BLaER1 treated with 17β-estradiol and CSF1 and Interleukin-3, amounts not matched to agents 10 nM and 100 nM (cell line): Measurements from ENCODE around the gene PAX3.

Experiments
- H3K27ac ChIP-seq, 11 experiments: shearing (Covaris generic); formaldehyde crosslinking; 2 replicates each; pipeline ENCODE4 v1.8.1; 2022
- H3K27me3 ChIP-seq, 11 experiments: shearing (Covaris generic); formaldehyde crosslinking; 2 replicates each; pipeline ENCODE4 v1.8.1; 2022
- H3K36me3 ChIP-seq, 11 experiments: shearing (Covaris generic); formaldehyde crosslinking; 2 replicates each; pipeline ENCODE4 v1.8.1; 2022
- H3K4me1 ChIP-seq, 10 experiments: shearing (Covaris generic); formaldehyde crosslinking; 2 replicates each; pipeline ENCODE4 v1.8.1; 2022
- H3K4me2 ChIP-seq, 11 experiments: shearing (Covaris generic); formaldehyde crosslinking; 2 replicates each; pipeline ENCODE4 v1.8.1; 2022
- H3K4me3 ChIP-seq, 10 experiments: shearing (Covaris generic); formaldehyde crosslinking; 2 replicates each; pipeline ENCODE4 v1.8.1; 2022
- H3K9ac ChIP-seq, 11 experiments: shearing (Covaris generic); formaldehyde crosslinking; 2 replicates each; pipeline ENCODE4 v1.8.1; 2022
- H3K9me3 ChIP-seq, 11 experiments: shearing (Covaris generic); formaldehyde crosslinking; replicated peaks in 1 of 11; 2 replicates each; pipeline ENCODE4 v1.8.1; 2022
- H4K20me1 ChIP-seq, 11 experiments: shearing (Covaris generic); formaldehyde crosslinking; 2 replicates each; pipeline ENCODE4 v1.8.1; 2022
- Cebpa-rat ChIP-seq, 11 experiments: shearing (Covaris generic); IDR thresholded peaks; 2 replicates each; pipeline ENCODE4 v1.8.1; 2022

PAX3 gene

DNA sequence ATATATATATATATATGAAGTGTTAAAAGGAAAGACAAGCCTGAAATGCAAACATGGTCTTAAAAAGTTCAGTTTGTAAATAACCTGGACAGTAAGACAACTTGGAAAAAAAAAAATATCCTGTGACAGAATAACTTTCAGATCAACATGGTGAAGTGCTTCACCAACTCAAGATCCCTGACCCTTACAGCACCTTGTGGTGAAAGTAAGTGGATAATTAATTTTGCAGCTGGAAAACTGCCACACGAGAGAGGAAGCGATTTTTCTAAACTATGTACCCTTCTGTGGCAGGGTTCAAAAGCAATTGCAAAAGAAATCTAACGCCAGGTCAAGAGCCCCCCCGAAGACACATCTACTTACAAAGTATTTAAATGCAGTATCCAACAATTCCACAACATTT is 95.8 kb downstream of the PAX3 start:
- Histone ChIP-seq H3K27ac (no peak overlapping the region), H3K36me3 (no peaks in the 10 kb centered on the region), H3K4me3 (no peak overlapping the region), H3K9me3 (no peaks in the 10 kb centered on the region), H3K9ac (no peak overlapping the region), H3K27me3 (no peaks in the 10 kb centered on the region), H3K4me2 (no peak overlapping the region), H3K4me1 (peaks cover 0 to 7% (median 0%) of the 10 kb centered on the region in 10 experiments; a peak in 2 of 20 replicates), H4K20me1 (no peaks in the 10 kb centered on the region)
- no peak for TF ChIP-seq Cebpa-rat (IDR thresholded peaks at IDR 0.05)

DNA sequence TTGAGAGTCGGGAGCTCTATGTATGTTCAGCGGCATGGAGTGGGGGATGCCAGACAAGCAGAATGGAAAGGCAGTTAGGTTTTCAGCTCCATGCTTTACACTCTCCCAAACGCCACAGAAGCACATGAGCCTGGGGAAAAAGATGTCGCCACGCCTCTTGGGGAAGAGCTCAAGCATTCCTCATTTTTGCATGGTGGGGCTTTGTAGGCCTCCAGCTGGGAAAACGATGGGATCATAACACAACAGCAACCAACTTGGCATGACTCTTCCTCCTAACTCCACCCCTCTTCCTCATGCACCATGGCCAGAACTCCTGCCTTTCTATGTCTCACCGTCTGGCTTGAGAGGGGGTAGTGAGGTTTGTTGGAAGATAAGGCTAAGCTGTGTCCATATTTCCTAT is 102.6 kb downstream of the PAX3 start:
- H4K20me1 ChIP-seq = no peaks in the 10 kb centered on the region
- no peaks in the 10 kb centered on the region for H3K36me3 ChIP-seq
- no peak for TF ChIP-seq Cebpa-rat (IDR thresholded peaks at IDR 0.05)
- H3K27me3 ChIP-seq = no peaks in the 10 kb centered on the region
- no peak overlapping the region for H3K4me2 ChIP-seq
- peaks cover 0 to 4% (median 0%) of the 10 kb centered on the region in 11 experiments; a peak in 2 of 22 replicates for H3K9me3 ChIP-seq
- H3K4me3 ChIP-seq = no peak overlapping the region
- H3K9ac ChIP-seq = no peak overlapping the region
- no peak overlapping the region for H3K27ac ChIP-seq
- H3K4me1 ChIP-seq = peaks cover 0 to 22% (median 19%) of the 10 kb centered on the region in 10 experiments; a peak in 17 of 20 replicates

DNA sequence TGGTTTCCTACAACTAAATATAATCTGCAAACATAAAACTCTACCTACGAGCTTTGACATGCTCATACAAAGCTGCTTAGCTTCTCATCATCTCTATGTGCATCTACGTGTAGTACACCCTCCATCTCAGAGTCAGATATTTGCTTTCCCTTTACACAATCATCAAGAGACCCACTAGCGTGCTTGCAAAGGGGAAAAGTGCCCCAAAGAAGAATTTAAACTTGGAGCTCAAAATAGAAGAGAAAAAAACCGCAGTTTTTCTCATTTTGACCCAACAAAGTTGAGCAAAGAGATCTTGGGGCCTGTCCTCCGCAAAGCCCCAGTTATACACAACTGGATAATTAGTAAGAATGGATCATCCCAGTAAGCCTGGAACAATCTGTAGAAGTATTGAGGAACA is 104.1 kb downstream of the PAX3 start:
- Histone ChIP-seq H3K4me3 (no peak overlapping the region), H3K36me3 (no peaks in the 10 kb centered on the region), H3K27ac (no peak overlapping the region), H3K4me1 (peaks cover 0 to 22% (median 18%) of the 10 kb centered on the region in 10 experiments; a peak in 17 of 20 replicates), H3K4me2 (peak overlapping the region in 8 of 11 experiments; percentile 33 to 62 (median 50); a peak in 11 of 22 replicates), H4K20me1 (no peaks in the 10 kb centered on the region), H3K9me3 (peaks cover 0 to 4% (median 0%) of the 10 kb centered on the region in 11 experiments; a peak in 2 of 22 replicates), H3K27me3 (no peaks in the 10 kb centered on the region), H3K9ac (no peak overlapping the region)
- TF ChIP-seq Cebpa-rat (IDR thresholded peaks at IDR 0.05) = no peak

DNA sequence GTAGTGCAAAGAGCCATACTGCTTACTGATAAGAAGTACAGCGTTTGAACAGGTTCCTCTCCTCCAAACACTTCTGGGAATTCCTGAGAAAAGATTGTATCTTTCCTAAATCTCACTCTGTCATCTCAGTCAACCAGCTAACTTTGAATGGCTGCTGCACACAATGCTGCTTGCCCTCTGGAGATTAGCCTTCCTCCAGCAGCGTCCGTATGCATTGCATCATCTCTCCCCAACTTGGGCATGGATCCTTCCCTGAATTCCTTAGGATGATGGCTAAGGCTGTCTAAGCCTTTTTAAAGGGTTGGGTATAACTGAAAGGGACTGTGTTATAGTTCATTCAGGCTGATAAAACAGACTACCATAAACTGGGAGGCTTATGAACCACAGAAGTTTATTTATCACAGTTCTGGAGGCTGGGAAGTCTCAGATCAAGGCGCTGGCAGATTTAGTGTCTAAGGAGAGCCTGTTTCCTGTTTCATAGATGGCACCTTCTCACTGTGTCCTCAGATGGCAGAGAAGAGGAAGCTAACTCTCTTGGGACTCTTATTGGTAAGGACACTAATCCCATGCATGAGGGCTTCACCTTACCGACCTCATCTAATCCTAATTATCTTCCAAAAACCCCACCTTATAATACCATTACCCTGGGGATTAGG is 105.3 kb downstream of the PAX3 start:
- Histone ChIP-seq H3K27ac (no peak overlapping the region), H3K9ac (no peak overlapping the region), H3K9me3 (peaks cover 0 to 4% (median 0%) of the 10 kb centered on the region in 11 experiments; a peak in 2 of 22 replicates)

DNA sequence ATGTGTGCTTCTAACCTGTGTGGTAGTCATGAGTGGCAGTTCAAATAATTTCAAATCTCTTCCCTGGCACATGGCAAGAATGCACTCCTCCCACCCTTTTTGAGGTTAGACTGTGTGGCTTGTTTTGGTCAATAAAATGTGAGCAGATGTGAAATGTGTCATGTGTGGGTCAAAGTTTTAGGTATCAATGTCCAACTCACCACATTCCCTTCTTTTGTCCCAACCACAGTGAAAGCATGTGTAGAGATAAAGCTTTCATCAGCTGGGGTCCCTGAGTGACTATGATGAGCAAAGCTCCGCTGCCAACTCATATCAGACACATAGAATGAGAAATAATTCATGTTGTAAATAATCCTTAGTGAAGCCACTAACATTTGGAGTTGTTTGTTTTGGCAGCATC is 118.2 kb downstream of the PAX3 start:
- no peak overlapping the region for H3K4me3 ChIP-seq
- H3K27ac ChIP-seq = no peak overlapping the region
- H3K27me3 ChIP-seq = no peaks in the 10 kb centered on the region
- H3K9me3 ChIP-seq = no peaks in the 10 kb centered on the region
- no peak overlapping the region for H3K9ac ChIP-seq
- no peaks in the 10 kb centered on the region for H3K4me1 ChIP-seq
- no peak overlapping the region for H3K4me2 ChIP-seq
- no peaks in the 10 kb centered on the region for H3K36me3 ChIP-seq
- TF ChIP-seq Cebpa-rat (IDR thresholded peaks at IDR 0.05) = no peak
- no peaks in the 10 kb centered on the region for H4K20me1 ChIP-seq

More for the DNA sequence above, 105.3 kb downstream of the PAX3 start:
- H3K4me3 ChIP-seq = no peak overlapping the region
- H4K20me1 ChIP-seq = no peaks in the 10 kb centered on the region
- peaks cover 0 to 30% (median 21%) of the 10 kb centered on the region in 10 experiments; a peak in 17 of 20 replicates for H3K4me1 ChIP-seq
- H3K36me3 ChIP-seq = no peaks in the 10 kb centered on the region
- TF ChIP-seq Cebpa-rat (IDR thresholded peaks at IDR 0.05) = no peak
- peak overlapping the region in 9 of 11 experiments; percentile 5 to 62 (median 51); a peak in 16 of 22 replicates for H3K4me2 ChIP-seq
- H3K27me3 ChIP-seq = no peaks in the 10 kb centered on the region

DNA sequence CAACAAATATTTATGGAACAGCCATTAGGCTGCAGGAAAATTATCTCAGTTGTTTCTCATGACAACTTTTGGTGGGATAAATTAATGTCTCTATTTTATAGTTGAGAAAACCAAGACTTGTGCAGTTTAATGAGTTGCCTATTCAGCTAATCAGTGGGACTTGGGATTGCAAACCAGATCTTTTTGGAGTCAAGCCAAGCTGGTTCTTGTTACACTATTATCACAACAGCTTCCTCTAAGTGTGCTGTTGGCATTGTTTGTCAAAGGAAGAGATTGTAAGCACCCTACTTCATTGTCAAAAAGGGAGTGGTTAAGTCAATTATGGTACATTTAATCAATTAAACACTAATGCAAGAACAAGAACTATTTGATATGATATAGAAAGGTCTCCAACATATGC is 119.2 kb downstream of the PAX3 start:
- no peaks in the 10 kb centered on the region for H3K36me3 ChIP-seq
- H3K9ac ChIP-seq = no peak overlapping the region
- no peaks in the 10 kb centered on the region for H3K4me1 ChIP-seq
- H3K9me3 ChIP-seq = no peaks in the 10 kb centered on the region
- H4K20me1 ChIP-seq = no peaks in the 10 kb centered on the region
- TF ChIP-seq Cebpa-rat (IDR thresholded peaks at IDR 0.05) = no peak
- no peaks in the 10 kb centered on the region for H3K27me3 ChIP-seq
- H3K4me3 ChIP-seq = no peak overlapping the region
- H3K27ac ChIP-seq = no peak overlapping the region
- no peak overlapping the region for H3K4me2 ChIP-seq

DNA sequence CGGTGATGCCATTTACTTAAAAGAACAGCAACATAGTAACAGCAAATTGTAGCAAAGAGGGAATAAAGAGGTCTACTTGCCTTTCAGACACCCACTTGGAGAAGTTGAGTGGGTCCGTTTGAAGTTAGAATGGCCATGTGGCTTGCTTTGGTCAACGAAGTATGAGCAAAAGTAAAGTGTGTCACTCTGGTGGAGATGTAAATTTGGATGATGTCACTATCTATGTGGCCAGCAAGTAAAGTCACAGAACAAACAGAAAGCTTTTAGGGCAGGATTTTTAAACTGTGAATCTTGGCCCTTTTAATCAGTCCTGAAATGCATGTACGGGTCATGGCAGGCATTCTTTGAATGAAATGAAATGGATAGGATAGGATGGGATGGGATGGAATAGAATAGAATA is 120.3 kb downstream of the PAX3 start:
- Histone ChIP-seq H3K9ac (no peak overlapping the region), H3K4me1 (no peaks in the 10 kb centered on the region), H4K20me1 (no peaks in the 10 kb centered on the region), H3K4me3 (no peak overlapping the region), H3K4me2 (no peak overlapping the region), H3K27ac (no peak overlapping the region), H3K27me3 (no peaks in the 10 kb centered on the region), H3K9me3 (no peaks in the 10 kb centered on the region), H3K36me3 (no peaks in the 10 kb centered on the region)
- no peak for TF ChIP-seq Cebpa-rat (IDR thresholded peaks at IDR 0.05)

DNA sequence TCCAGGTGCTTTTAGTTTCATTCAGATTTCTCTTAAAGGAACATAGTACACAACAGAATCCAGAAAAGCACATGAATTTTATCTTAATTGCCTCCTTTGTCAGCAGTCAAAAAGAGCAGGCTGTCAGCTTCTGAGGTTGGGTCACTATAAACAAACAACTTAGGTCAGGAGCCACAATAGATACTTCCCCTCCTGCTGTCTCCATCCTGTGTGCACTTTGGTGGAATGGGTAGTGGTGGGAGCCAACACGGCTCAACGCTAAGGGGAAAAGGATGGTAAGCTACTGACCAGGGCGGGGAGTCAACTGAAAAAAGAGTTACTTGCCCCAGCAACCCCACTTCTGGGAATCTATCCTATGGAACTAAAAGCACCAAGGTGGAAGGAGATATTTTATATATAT is 121.9 kb downstream of the PAX3 start:
- H3K9ac ChIP-seq = no peak overlapping the region
- H3K36me3 ChIP-seq = no peaks in the 10 kb centered on the region
- H3K4me1 ChIP-seq = no peaks in the 10 kb centered on the region
- TF ChIP-seq Cebpa-rat (IDR thresholded peaks at IDR 0.05) = no peak
- no peaks in the 10 kb centered on the region for H4K20me1 ChIP-seq
- H3K4me2 ChIP-seq = no peak overlapping the region
- no peak overlapping the region for H3K4me3 ChIP-seq
- no peaks in the 10 kb centered on the region for H3K27me3 ChIP-seq
- H3K9me3 ChIP-seq = no peaks in the 10 kb centered on the region
- no peak overlapping the region for H3K27ac ChIP-seq

DNA sequence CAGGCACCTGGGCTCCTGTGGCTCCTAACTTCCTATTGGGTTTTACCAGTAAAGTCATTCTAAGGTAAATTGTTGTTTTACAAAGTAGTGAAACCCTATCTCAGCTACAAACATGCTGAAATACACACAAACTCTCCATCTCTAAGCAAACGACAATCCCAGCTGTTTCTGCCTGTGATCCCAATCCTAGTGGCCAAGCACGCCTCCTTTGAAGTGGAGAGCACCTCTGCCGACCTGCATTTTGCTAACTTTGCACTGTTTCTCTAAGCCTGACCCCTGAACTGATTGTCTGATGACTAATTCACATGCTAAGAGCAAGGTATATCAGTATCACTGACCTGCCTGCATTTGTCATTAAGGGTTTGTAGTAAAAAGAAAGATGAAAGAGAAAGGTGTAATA is 124.3 kb downstream of the PAX3 start:
- TF ChIP-seq Cebpa-rat (IDR thresholded peaks at IDR 0.05) = no peak
- Histone ChIP-seq H3K4me2 (no peak overlapping the region), H3K9me3 (peaks cover 0 to 16% (median 0%) of the 10 kb centered on the region in 11 experiments; a peak in 5 of 22 replicates), H3K27ac (no peak overlapping the region), H3K36me3 (no peaks in the 10 kb centered on the region), H3K9ac (no peak overlapping the region), H3K4me3 (no peak overlapping the region), H4K20me1 (no peaks in the 10 kb centered on the region), H3K27me3 (no peaks in the 10 kb centered on the region), H3K4me1 (peaks cover 0 to 2% (median 0%) of the 10 kb centered on the region in 10 experiments; a peak in 1 of 20 replicates)

DNA sequence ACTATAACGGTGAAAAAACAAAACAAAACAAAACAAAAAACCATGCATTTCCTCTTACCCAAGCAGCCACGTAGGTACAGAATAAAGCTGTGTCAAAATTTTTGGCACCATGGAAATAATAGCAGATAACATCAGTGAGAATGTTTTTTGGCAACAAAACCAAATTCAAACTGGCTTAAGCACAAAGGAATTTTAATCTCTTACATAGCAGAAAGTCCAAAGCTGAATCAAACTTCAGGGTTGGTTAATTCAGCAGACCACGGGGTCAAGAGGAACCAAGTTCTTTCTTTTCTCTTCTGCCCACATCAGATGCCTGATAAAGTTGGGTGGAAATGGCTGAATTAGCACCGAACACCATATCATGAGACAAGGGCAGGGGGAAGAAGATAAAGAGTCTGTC is 129.5 kb downstream of the PAX3 start:
- Histone ChIP-seq H3K9ac (no peak overlapping the region), H4K20me1 (no peaks in the 10 kb centered on the region), H3K4me3 (no peak overlapping the region), H3K4me2 (no peak overlapping the region; a peak in 1 of 22 replicates), H3K27me3 (no peaks in the 10 kb centered on the region), H3K27ac (no peak overlapping the region), H3K9me3 (peaks cover 0 to 16% (median 0%) of the 10 kb centered on the region in 11 experiments; a peak in 5 of 22 replicates), H3K4me1 (peaks cover 0 to 8% (median 0%) of the 10 kb centered on the region in 10 experiments; a peak in 1 of 20 replicates), H3K36me3 (no peaks in the 10 kb centered on the region)
- no peak for TF ChIP-seq Cebpa-rat (IDR thresholded peaks at IDR 0.05)
